K562 (cell line): ENCODE data around the gene ANKRD61. TPM values are rescaled to one million over a fixed set of nuclear protein-coding genes. Genes with fewer than 3 reads are reported as not detected.

ENCODE experiments used
- CCNT2 ChIP-seq: IDR thresholded peaks from 2 replicates; pipeline ENCODE4 v1.6.1; 2011; ENCODE audit warnings: borderline replicate concordance, low read depth, mild to moderate bottlenecking, moderate library complexity, mixed read lengths, low read length; ENCODE audit not compliant: insufficient read length; ENCODE audit errors: extremely low read depth
- CHD2 ChIP-seq: IDR thresholded peaks from 2 replicates; pipeline ENCODE4 v1.6.1; 2011; ENCODE audit warnings: low read depth, low read length
- ETV1 ChIP-seq: fragments of 450-650 bp; conservative IDR thresholded peaks from 2 replicates; pipeline ENCODE4 v1.6.1; 2016; ENCODE audit warnings: missing genetic modification characterization, control low read depth, low read depth, missing compliant biosample characterization
- HDAC1 ChIP-seq, 2 experiments: fragments of 450-650 bp; IDR thresholded peaks; 2 replicates each; pipeline ENCODE4 v1.6.1; 2016 to 2017; ENCODE audit warnings: inconsistent platforms in 1 of 2, mild to moderate bottlenecking in 1 of 2, moderate library complexity in 1 of 2
- NBN ChIP-seq: fragments of 450-650 bp; IDR thresholded peaks from 2 replicates; pipeline ENCODE4 v1.6.1; 2016; ENCODE audit warnings: low read depth, mild to moderate bottlenecking
- NFRKB ChIP-seq: fragments of 450-650 bp; IDR thresholded peaks from 2 replicates; pipeline ENCODE4 v1.6.1; 2016; ENCODE audit warnings: low read depth
- NR4A1 ChIP-seq, 2 experiments: fragments of 250-450 bp in 1 of 2; fragments of 450-650 bp in 1 of 2; sonication (Bioruptor Pico) in 1 of 2; IDR thresholded peaks; 2 replicates each; pipeline versions ENCODE4 v1.4.0 to v1.6.1; 2016 to 2020; ENCODE audit warnings: mild to moderate bottlenecking in 2 of 2, missing compliant biosample characterization in 1 of 2, missing genetic modification characterization in 1 of 2, moderate library complexity in 1 of 2
- RAD21 ChIP-seq, 2 experiments: fragments of 250-450 bp in 1 of 2; fragments of 450-650 bp in 1 of 2; sonication (Bioruptor Pico) in 1 of 2; formaldehyde crosslinking in 1 of 2; IDR thresholded peaks in 1 of 2; conservative IDR thresholded peaks in 1 of 2; 2 replicates each; pipeline versions ENCODE4 v1.4.0 to v1.8.0; 2020 to 2022; ENCODE audit warnings: mild to moderate bottlenecking in 2 of 2, moderate library complexity in 1 of 2
- RBFOX2 ChIP-seq: fragments of 200-400 bp; formaldehyde crosslinking; IDR thresholded peaks from 2 replicates; pipeline ENCODE4 v1.6.1; 2017; ENCODE audit warnings: low read depth, mild to moderate bottlenecking, low read length, moderate library complexity
- SNIP1 ChIP-seq: fragments of 450-650 bp; IDR thresholded peaks from 2 replicates; pipeline ENCODE4 v1.7.1; 2017; ENCODE audit warnings: low read depth, mild to moderate bottlenecking
- XRCC5 ChIP-seq: fragments of 200-400 bp; formaldehyde crosslinking; IDR thresholded peaks from 2 replicates; pipeline ENCODE4 v1.6.1; 2017; ENCODE audit warnings: low read depth, mild to moderate bottlenecking, low read length
- ZBTB1 ChIP-seq: sonication (generic); formaldehyde crosslinking; IDR thresholded peaks from 2 replicates; pipeline ENCODE4 v1.8.1; 2023; ENCODE audit warnings: missing genetic modification reagents, low read depth, mild to moderate bottlenecking, borderline replicate concordance
- ZNF212 ChIP-seq: fragments of 450-650 bp; formaldehyde crosslinking; IDR thresholded peaks from 2 replicates; pipeline ENCODE4 v1.4.0; 2020; ENCODE audit warnings: mild to moderate bottlenecking
- polyA plus RNA-seq, 8 experiments: library from polyadenylated mRNA; depleted of rRNA in 4 of 8; stranded (reverse) in 5 of 8; unstranded in 3 of 8; fragments of >200 nt; fragmentation: Nextera tagmentation in 2 of 8; fragmentation: Illumina TruSeq in 1 of 8; extraction: Ambion mirVana in 2 of 8; extraction: Trizol in 1 of 8; gene quantifications; 2 replicates each; pipeline versions ENCODE4 v1.2.1 to v1.2.3, GENCODE V29; 2011 to 2014; ENCODE audit warnings: inconsistent platforms in 1 of 8, missing spikeins in 1 of 8
- total RNA-seq, 7 experiments: library from RNA; depleted of rRNA in 6 of 7; stranded (reverse); fragments of >200 nt in 6 of 7; fragmentation: Illumina TruSeq in 2 of 7; extraction: Trizol in 2 of 7; gene quantifications; 2 replicates each; pipeline versions ENCODE4 v1.2.1 to v1.2.3, GENCODE V29; 2011 to 2021; ENCODE audit warnings: low replicate concordance in 1 of 7
- TF ChIP-seq, protein P1 (sequence below), 2 experiments: IDR thresholded peaks in 1 of 2; conservative IDR thresholded peaks in 1 of 2; 2 replicates each; pipeline ENCODE4 v1.6.1; 2016; ENCODE audit warnings: low read depth in 2 of 2, mild to moderate bottlenecking in 1 of 2, missing compliant biosample characterization in 1 of 2, missing genetic modification characterization in 1 of 2, moderate library complexity in 1 of 2
- TF ChIP-seq, protein P2 (sequence below): IDR thresholded peaks from 2 replicates; pipeline ENCODE4 v1.6.1; 2014; ENCODE audit warnings: antibody characterized with exemption
- TF ChIP-seq, protein P3 (sequence below): fragments of 250-450 bp; sonication (Bioruptor Pico); IDR thresholded peaks from 2 replicates; pipeline ENCODE4 v1.8.0; 2021; ENCODE audit warnings: moderate library complexity, mild to moderate bottlenecking, inconsistent platforms
- TF ChIP-seq, protein P4 (sequence below), 2 experiments: fragments of 450-650 bp; conservative IDR thresholded peaks; 2 replicates each; pipeline ENCODE4 v1.6.1; 2017; ENCODE audit warnings: mild to moderate bottlenecking in 2 of 2, moderate library complexity in 2 of 2

ANKRD61 gene
- total and polyA plus RNA-seq, 9 of the 15 experiments (the other 6 are each of a cell fraction or from before 2014, with no cell fraction given): 0.08 to 0.11 (median 0.09) TPM; not detected in 5

DNA sequence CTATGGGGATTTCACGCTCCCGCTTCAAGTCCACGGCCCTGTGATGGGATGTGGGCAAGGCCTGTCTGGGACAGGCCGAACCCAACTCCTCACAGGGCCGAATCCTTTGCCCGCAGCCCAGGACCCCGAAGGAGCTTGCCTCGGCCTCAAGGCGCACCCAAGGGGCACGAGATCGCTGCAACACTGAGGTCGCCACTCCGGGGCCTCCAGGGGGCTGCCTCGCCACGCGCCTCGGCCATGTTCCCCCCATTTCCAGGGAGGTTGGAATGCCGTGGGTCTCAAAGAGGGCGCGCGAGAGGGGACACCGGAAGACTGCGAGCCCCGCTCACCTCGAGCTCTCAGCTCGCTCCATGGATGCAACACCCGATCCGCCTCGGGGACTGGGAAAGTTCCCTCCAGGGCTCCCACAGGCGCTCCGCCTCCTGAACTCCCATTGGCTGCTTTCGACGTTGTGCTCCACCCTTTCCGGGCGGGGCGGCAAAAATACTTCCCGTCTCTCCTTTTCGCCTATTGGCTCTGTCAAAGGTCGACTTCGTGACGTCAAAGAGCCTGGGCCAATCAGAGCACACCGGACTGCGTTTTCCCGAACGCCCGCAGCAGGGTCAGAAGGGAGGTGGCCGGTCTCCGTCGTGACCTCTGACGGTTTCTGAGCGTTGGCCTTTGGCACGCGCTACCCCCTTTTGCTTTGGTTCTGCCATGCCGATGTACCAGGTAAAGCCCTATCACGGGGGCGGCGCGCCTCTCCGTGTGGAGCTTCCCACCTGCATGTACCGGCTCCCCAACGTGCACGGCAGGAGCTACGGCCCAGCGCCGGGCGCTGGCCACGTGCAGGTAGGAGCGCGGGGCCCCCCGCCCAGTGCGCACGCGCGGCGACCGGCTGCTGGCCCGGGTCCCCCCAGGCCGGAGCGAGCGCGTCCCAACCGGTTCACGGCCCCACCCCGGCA is 22.2 kb upstream of the ANKRD61 start, which contains the start of the genes AIMP2 and PMS2 (continued):
- TF ChIP-seq, protein P1, sequence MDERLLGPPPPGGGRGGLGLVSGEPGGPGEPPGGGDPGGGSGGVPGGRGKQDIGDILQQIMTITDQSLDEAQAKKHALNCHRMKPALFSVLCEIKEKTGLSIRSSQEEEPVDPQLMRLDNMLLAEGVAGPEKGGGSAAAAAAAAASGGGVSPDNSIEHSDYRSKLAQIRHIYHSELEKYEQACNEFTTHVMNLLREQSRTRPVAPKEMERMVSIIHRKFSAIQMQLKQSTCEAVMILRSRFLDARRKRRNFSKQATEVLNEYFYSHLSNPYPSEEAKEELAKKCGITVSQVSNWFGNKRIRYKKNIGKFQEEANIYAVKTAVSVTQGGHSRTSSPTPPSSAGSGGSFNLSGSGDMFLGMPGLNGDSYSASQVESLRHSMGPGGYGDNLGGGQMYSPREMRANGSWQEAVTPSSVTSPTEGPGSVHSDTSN (CRISPR knock-in tag; IDR thresholded peaks at IDR 0.05; ENCODE audit: low read depth): no peak
- TF ChIP-seq, protein P1 (tag; conservative IDR thresholded peaks at IDR 0.05; ENCODE audit: low read depth): peak; percentile 50; the same call in 1 of the 2 replicates
- TF ChIP-seq, protein P2, sequence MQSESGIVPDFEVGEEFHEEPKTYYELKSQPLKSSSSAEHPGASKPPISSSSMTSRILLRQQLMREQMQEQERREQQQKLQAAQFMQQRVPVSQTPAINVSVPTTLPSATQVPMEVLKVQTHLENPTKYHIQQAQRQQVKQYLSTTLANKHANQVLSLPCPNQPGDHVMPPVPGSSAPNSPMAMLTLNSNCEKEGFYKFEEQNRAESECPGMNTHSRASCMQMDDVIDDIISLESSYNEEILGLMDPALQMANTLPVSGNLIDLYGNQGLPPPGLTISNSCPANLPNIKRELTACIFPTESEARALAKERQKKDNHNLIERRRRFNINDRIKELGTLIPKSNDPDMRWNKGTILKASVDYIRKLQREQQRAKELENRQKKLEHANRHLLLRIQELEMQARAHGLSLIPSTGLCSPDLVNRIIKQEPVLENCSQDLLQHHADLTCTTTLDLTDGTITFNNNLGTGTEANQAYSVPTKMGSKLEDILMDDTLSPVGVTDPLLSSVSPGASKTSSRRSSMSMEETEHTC: peak; percentile 28; the same call in 1 of the 2 replicates
- TF ChIP-seq RAD21 (CRISPR knock-in tag; conservative IDR thresholded peaks at IDR 0.05 in 1 of 2, IDR thresholded peaks at IDR 0.05 in 1 of 2) (peak; percentile 27 to 29; a peak in 3 of 4 replicates), NR4A1 (CRISPR knock-in tag; IDR thresholded peaks at IDR 0.05) (0 out of 2 replicates have a peak, but pooled peaks have one; percentile 76), NR4A1 (tag; IDR thresholded peaks at IDR 0.05) (peak; percentile 72; the same call in 1 of the 2 replicates), CCNT2 (peak; percentile 70), XRCC5 (no peak), ZBTB1 (CRISPR knock-in tag) (peak; percentile 80), RBFOX2 (peak; percentile 97), NFRKB (no peak; the same call in none of the 2 replicates), SNIP1 (peak; percentile 55; the same call in 1 of the 2 replicates), HDAC1 (IDR thresholded peaks at IDR 0.05) (peak; percentile 62 to 99; a peak in 3 of 4 replicates), ZNF212 (no peak), ETV1 (tag) (no peak; the same call in 1 of the 2 replicates), CHD2 (peak; percentile 52), NBN (peak; percentile 79)
- TF ChIP-seq, protein P3, sequence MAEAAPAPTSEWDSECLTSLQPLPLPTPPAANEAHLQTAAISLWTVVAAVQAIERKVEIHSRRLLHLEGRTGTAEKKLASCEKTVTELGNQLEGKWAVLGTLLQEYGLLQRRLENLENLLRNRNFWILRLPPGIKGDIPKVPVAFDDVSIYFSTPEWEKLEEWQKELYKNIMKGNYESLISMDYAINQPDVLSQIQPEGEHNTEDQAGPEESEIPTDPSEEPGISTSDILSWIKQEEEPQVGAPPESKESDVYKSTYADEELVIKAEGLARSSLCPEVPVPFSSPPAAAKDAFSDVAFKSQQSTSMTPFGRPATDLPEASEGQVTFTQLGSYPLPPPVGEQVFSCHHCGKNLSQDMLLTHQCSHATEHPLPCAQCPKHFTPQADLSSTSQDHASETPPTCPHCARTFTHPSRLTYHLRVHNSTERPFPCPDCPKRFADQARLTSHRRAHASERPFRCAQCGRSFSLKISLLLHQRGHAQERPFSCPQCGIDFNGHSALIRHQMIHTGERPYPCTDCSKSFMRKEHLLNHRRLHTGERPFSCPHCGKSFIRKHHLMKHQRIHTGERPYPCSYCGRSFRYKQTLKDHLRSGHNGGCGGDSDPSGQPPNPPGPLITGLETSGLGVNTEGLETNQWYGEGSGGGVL: no peak
- TF ChIP-seq, protein P4, sequence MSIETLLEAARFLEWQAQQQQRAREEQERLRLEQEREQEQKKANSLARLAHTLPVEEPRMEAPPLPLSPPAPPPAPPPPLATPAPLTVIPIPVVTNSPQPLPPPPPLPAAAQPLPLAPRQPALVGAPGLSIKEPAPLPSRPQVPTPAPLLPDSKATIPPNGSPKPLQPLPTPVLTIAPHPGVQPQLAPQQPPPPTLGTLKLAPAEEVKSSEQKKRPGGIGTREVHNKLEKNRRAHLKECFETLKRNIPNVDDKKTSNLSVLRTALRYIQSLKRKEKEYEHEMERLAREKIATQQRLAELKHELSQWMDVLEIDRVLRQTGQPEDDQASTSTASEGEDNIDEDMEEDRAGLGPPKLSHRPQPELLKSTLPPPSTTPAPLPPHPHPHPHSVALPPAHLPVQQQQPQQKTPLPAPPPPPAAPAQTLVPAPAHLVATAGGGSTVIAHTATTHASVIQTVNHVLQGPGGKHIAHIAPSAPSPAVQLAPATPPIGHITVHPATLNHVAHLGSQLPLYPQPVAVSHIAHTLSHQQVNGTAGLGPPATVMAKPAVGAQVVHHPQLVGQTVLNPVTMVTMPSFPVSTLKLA (conservative IDR thresholded peaks at IDR 0.05): peak; percentile 99 to 100
